Measurements from ENCODE around the gene ZNF280C.

DNA sequence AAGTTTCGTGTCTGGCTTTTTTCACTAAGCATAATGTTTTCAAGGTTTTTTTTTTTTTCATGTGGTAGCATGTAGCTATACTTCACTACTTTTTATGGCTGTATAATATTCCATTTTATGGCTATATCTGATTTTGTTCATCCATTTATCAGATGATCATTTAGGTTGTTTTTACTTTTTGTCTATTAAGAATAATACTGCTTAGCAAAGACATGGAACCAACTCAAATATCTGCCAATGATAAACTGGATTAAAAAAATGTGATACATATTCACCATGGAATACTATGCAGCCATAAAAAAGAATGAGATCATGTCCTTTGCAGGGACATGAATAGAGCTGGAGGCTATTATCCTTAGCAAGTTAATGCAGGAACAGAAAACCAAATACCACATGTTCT lies 32.7 kb upstream of the ZNF280C start:
- no peak for TF ChIP-seq EZH2phosphoT487 (IDR thresholded peaks at IDR 0.05; ENCODE audit: borderline replicate concordance, low read length)
- TF ChIP-seq, protein P1, sequence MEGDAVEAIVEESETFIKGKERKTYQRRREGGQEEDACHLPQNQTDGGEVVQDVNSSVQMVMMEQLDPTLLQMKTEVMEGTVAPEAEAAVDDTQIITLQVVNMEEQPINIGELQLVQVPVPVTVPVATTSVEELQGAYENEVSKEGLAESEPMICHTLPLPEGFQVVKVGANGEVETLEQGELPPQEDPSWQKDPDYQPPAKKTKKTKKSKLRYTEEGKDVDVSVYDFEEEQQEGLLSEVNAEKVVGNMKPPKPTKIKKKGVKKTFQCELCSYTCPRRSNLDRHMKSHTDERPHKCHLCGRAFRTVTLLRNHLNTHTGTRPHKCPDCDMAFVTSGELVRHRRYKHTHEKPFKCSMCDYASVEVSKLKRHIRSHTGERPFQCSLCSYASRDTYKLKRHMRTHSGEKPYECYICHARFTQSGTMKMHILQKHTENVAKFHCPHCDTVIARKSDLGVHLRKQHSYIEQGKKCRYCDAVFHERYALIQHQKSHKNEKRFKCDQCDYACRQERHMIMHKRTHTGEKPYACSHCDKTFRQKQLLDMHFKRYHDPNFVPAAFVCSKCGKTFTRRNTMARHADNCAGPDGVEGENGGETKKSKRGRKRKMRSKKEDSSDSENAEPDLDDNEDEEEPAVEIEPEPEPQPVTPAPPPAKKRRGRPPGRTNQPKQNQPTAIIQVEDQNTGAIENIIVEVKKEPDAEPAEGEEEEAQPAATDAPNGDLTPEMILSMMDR (conservative IDR thresholded peaks at IDR 0.05; ENCODE audit: low read depth, low read length): no peak
- TF ChIP-seq EZH2 (IDR thresholded peaks at IDR 0.05; ENCODE audit: low read length, unreplicated experiment): no peak
